GM12874 (cell line): ENCODE data around the gene GRID1.

Source experiments
- CTCF ChIP-seq: IDR thresholded peaks from 2 replicates; pipeline ENCODE4 v1.5.1; 2011; ENCODE audit warnings: low read depth, mild to moderate bottlenecking, control low read depth, low read length, moderate library complexity; ENCODE audit not compliant: insufficient read depth

The GRID1 gene

GRCh38 chr10:85788570-85788969 is 578.0 kb downstream of the GRID1 start:
- TF ChIP-seq CTCF: no peak

DNA sequence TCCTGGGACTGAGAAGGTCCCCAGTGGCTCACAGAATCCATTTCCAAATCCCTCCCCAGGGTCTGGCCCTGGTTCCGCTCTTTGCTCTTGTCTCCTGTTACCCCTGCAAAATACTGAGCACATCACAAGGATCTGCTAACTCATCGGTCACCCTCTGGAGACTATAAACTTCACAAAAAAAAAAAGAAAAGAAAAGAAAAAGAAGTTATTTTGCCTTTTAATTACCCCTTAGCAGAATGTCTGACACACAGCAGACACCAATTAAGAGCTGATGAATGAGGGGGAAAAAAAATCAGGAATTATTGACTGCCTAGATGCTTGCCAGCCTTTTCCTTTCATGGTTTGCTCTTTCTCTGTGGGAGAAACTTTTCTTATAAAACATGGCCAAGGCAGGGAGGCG is 578.7 kb downstream of the GRID1 start:
- no peak for TF ChIP-seq CTCF

DNA sequence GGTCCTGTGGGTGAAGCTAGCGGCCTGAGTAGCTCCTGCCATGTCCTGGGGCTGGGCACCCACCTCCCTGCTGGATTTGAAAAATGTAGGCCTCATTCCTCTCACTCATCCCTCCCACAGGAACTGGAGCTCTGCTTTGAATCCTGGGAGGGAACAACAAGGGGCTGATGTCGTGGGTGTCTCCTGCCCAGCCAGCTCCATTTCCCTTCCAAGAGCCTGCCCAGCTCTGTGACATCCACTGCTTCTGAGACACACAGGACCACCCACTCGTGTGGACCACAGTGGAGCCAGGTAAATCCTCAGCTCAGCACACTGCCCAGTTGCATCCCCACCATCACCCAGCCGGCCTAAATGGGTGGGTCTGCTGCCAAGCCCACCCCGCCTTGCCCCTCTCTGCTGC is 579.2 kb downstream of the GRID1 start:
- TF ChIP-seq CTCF: no peak

GRCh38 chr10:85786401-85786899 is 580.1 kb downstream of the GRID1 start:
- peak; percentile 23; the same call in 1 of the 2 replicates for TF ChIP-seq CTCF

GRCh38 chr10:85784792-85785191 is 581.8 kb downstream of the GRID1 start:
- TF ChIP-seq CTCF: no peak

- no peak for TF ChIP-seq CTCF
These were observed 585.2 kb downstream of the GRID1 start for GRCh38 chr10:85781404-85781803.

DNA sequence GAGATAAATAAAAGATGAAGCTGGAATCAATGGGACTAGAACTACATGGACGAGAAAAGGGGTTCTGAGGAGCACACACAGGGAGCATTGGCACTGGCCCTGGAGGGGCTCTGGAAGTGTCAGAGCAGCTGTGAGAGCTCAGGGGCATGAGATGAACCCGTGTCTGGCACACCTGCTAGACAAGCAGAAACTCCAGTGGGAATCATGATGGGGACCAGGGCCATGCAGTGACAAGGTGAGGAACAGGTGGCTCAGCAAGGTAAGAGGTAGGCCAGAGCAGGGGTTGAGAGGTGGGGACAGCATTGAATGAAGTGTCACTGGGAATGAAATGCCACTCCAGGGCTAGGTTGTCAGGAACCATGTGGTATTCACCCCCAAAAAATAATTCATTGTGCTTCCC is 588.5 kb downstream of the GRID1 start:
- no peak for TF ChIP-seq CTCF

GRCh38 chr10:85767891-85768290 is 598.7 kb downstream of the GRID1 start:
- no peak for TF ChIP-seq CTCF
